Effector memory CD4-positive, alpha-beta T cell (primary cell): Measurements from ENCODE around the gene NATD1.

Experiments
- DNase-seq, 3 donors: peaks; one replicate each; pipeline ENCODE4 v3.0.0-alpha.2; 2020
- H3K27ac ChIP-seq: 2 replicates; pipeline ENCODE4 v1.7.0; 2013; ENCODE audit warnings: mild to moderate bottlenecking, low read length, moderate library complexity; ENCODE audit not compliant: insufficient read depth, poor library complexity, severe bottlenecking
- H3K27me3 ChIP-seq: replicated peaks from 2 replicates; pipeline ENCODE4 v1.7.0; 2013; ENCODE audit warnings: mild to moderate bottlenecking, low read length; ENCODE audit not compliant: insufficient read depth, control insufficient read depth, poor library complexity, severe bottlenecking
- H3K36me3 ChIP-seq: 2 replicates; pipeline ENCODE4 v1.7.0; 2013; ENCODE audit warnings: mild to moderate bottlenecking, low read length, moderate library complexity; ENCODE audit not compliant: control insufficient read depth, insufficient read depth
- H3K4me1 ChIP-seq: 2 replicates; pipeline ENCODE4 v1.7.0; 2013; ENCODE audit warnings: low read length, mild to moderate bottlenecking; ENCODE audit not compliant: control insufficient read depth, insufficient read depth, poor library complexity, severe bottlenecking
- H3K4me3 ChIP-seq: 2 replicates; pipeline ENCODE4 v1.7.0; 2013; ENCODE audit warnings: low read length, low read depth, mild to moderate bottlenecking; ENCODE audit not compliant: insufficient read depth, poor library complexity, severe bottlenecking
- H3K9me3 ChIP-seq: 2 replicates; pipeline ENCODE4 v1.7.0; 2013; ENCODE audit warnings: mild to moderate bottlenecking, low read length, moderate library complexity; ENCODE audit not compliant: control insufficient read depth

NATD1 gene

GRCh38 chr17:21243516-21244303, 9.5 kb downstream of the NATD1 start:
- no peak overlapping the region for H3K27ac ChIP-seq
- no peaks in the 10 kb centered on the region for H3K27me3 ChIP-seq
- DNase-seq: no peak
- peaks cover 3% of the 10 kb centered on the region for H3K36me3 ChIP-seq
- no peak overlapping the region for H3K4me3 ChIP-seq
- H3K4me1 ChIP-seq: peaks cover 6% of the 10 kb centered on the region
- H3K9me3 ChIP-seq: no peaks in the 10 kb centered on the region

- DNase-seq: no peak
- peaks cover 3% of the 10 kb centered on the region for H3K36me3 ChIP-seq
- H3K27ac ChIP-seq: no peak overlapping the region
- H3K4me3 ChIP-seq: no peak overlapping the region
- no peaks in the 10 kb centered on the region for H3K27me3 ChIP-seq
- H3K9me3 ChIP-seq: no peaks in the 10 kb centered on the region
- H3K4me1 ChIP-seq: peaks cover 6% of the 10 kb centered on the region
Measured at GRCh38 chr17:21242780-21243515, 10.3 kb downstream of the NATD1 start.

GRCh38 chr17:21242026-21242697, 11.0 kb downstream of the NATD1 start:
- peaks cover 6% of the 10 kb centered on the region for H3K4me1 ChIP-seq
- peaks cover 3% of the 10 kb centered on the region for H3K36me3 ChIP-seq
- no peak overlapping the region for H3K27ac ChIP-seq
- no peaks in the 10 kb centered on the region for H3K9me3 ChIP-seq
- DNase-seq: no peak
- no peak overlapping the region for H3K4me3 ChIP-seq
- H3K27me3 ChIP-seq: no peaks in the 10 kb centered on the region

- no peaks in the 10 kb centered on the region for H3K9me3 ChIP-seq
- DNase-seq: no peak
- H3K36me3 ChIP-seq: peaks cover 3% of the 10 kb centered on the region
- H3K27me3 ChIP-seq: no peaks in the 10 kb centered on the region
- no peak overlapping the region for H3K27ac ChIP-seq
- peaks cover 6% of the 10 kb centered on the region for H3K4me1 ChIP-seq
- H3K4me3 ChIP-seq: no peak overlapping the region
Measured at GRCh38 chr17:21241564-21241963, 11.6 kb downstream of the NATD1 start.

- Histone ChIP-seq H3K4me1 (peaks cover 2% of the 10 kb centered on the region), H3K27me3 (no peaks in the 10 kb centered on the region), H3K4me3 (no peak overlapping the region), H3K27ac (no peak overlapping the region), H3K9me3 (no peaks in the 10 kb centered on the region), H3K36me3 (peaks cover 3% of the 10 kb centered on the region)
- no peak for DNase-seq
Measured at GRCh38 chr17:21240369-21241055, 12.7 kb downstream of the NATD1 start.

GRCh38 chr17:21239680-21240368, 13.4 kb downstream of the NATD1 start:
- Histone ChIP-seq H3K27ac (no peak overlapping the region), H3K4me1 (no peaks in the 10 kb centered on the region), H3K4me3 (no peak overlapping the region), H3K9me3 (no peaks in the 10 kb centered on the region), H3K27me3 (no peaks in the 10 kb centered on the region), H3K36me3 (peaks cover 3% of the 10 kb centered on the region)
- no peak for DNase-seq

- no peak overlapping the region for H3K27ac ChIP-seq
- no peaks in the 10 kb centered on the region for H3K4me1 ChIP-seq
- DNase-seq: no peak
- H3K4me3 ChIP-seq: no peak overlapping the region
- no peaks in the 10 kb centered on the region for H3K27me3 ChIP-seq
- no peaks in the 10 kb centered on the region for H3K36me3 ChIP-seq
- no peaks in the 10 kb centered on the region for H3K9me3 ChIP-seq
Measured at GRCh38 chr17:21235921-21236320, 17.3 kb downstream of the NATD1 start.

GRCh38 chr17:21233581-21234347, 19.4 kb downstream of the NATD1 start:
- H3K27ac ChIP-seq: no peak overlapping the region
- no peaks in the 10 kb centered on the region for H3K27me3 ChIP-seq
- H3K4me1 ChIP-seq: no peaks in the 10 kb centered on the region
- no peak for DNase-seq
- H3K36me3 ChIP-seq: no peaks in the 10 kb centered on the region
- H3K9me3 ChIP-seq: no peaks in the 10 kb centered on the region
- H3K4me3 ChIP-seq: no peak overlapping the region
